Suprapubic skin (tissue), 4 donors: ENCODE measurements around the gene MIS18BP1.

ENCODE experiments used
- EP300 ChIP-seq: sonication (generic); formaldehyde crosslinking; IDR thresholded peaks from one replicate; pipeline ENCODE4 v1.6.1; 2017; ENCODE audit warnings: antibody characterized with exemption
- POLR2A ChIP-seq, 2 donors: fragments of 450-650 bp; IDR thresholded peaks; one replicate each; pipeline ENCODE4 v1.6.1; 2017; ENCODE audit warnings: antibody characterized with exemption in 2 of 2, mild to moderate bottlenecking in 2 of 2, moderate library complexity in 2 of 2
- POLR2AphosphoS5 ChIP-seq, 3 donors: sonication (generic); formaldehyde crosslinking; IDR thresholded peaks; one replicate each; pipeline ENCODE4 v1.6.1; 2017; ENCODE audit warnings: antibody characterized with exemption in 3 of 3
- TF ChIP-seq, protein P1 (sequence below), 2 donors: fragments of 200-600 bp in 1 of 2; fragments of 450-650 bp in 1 of 2; sonication (generic) in 1 of 2; IDR thresholded peaks; one replicate each; pipeline ENCODE4 v1.5.1; 2016 to 2019; ENCODE audit warnings: antibody characterized with exemption in 2 of 2, mild to moderate bottlenecking in 1 of 2, moderate library complexity in 1 of 2

DNA sequence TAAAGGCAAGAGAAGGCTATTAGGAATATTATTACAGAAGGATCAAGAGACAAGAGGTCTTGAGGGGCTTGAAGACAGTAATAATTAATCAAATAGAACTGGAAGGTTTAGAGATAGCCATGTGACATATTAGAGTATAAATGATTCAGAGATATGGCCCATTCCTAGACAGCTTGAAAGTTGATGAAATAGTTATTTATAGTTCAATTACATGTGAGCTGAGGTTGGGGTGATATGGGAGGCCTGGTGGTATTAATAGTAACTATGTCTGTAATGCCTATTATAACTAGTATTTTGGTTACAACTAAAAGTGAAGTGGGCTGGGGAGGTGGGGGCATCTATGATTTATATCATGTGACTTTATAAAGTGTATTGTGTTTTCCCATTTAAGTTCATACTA, 14.1 kb upstream of the MIS18BP1 start:
- TF ChIP-seq, protein P1, sequence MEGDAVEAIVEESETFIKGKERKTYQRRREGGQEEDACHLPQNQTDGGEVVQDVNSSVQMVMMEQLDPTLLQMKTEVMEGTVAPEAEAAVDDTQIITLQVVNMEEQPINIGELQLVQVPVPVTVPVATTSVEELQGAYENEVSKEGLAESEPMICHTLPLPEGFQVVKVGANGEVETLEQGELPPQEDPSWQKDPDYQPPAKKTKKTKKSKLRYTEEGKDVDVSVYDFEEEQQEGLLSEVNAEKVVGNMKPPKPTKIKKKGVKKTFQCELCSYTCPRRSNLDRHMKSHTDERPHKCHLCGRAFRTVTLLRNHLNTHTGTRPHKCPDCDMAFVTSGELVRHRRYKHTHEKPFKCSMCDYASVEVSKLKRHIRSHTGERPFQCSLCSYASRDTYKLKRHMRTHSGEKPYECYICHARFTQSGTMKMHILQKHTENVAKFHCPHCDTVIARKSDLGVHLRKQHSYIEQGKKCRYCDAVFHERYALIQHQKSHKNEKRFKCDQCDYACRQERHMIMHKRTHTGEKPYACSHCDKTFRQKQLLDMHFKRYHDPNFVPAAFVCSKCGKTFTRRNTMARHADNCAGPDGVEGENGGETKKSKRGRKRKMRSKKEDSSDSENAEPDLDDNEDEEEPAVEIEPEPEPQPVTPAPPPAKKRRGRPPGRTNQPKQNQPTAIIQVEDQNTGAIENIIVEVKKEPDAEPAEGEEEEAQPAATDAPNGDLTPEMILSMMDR (IDR thresholded peaks at IDR 0.05) = no peak
- TF ChIP-seq POLR2A (IDR thresholded peaks at IDR 0.05) = no peak
- TF ChIP-seq POLR2AphosphoS5 (IDR thresholded peaks at IDR 0.05) = no peak
- TF ChIP-seq EP300 = no peak
